SIG-M5 (cell line): Measurements from ENCODE around the gene CDKN2D.
"Not testable (repeated sequence)": the region's sequence is repeated elsewhere in the genome, so short reads cannot be mapped to it uniquely, and the experiment has no call there.

Experiments
- DNase-seq: peaks from one replicate; lab custom pipeline; 2025; lab: John Stamatoyannopoulos, UW

Gene CDKN2D

GRCh38 chr19:10580979-10581631 is 12.3 kb upstream of the CDKN2D start:
- DNase-seq = peak; percentile 44

- DNase-seq = no peak
Observed at GRCh38 chr19:10577951-10578350, 9.2 kb upstream of the CDKN2D start.

- DNase-seq = no peak
Observed at GRCh38 chr19:10575011-10575716, 6.4 kb upstream of the CDKN2D start.

DNA sequence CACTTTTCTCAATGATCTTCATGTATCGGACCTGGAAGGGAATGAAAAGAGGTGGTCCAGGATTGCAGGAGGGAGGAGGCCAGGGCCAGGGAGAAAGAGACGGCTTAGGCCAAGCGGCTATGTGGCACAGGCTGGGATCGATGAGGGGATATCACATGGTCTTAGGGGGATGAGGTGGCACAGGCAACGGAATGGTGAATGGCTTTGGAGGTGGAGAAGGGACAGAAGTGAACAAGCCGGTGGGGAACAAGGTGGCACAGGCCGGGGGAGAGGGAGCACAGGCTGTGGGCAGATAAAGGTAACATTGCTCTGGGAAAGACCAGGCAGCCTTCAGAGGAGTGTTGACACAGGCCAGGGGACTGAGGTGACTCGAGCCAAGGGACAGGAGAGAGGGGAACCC is 5.7 kb upstream of the CDKN2D start:
- no peak for DNase-seq

DNA sequence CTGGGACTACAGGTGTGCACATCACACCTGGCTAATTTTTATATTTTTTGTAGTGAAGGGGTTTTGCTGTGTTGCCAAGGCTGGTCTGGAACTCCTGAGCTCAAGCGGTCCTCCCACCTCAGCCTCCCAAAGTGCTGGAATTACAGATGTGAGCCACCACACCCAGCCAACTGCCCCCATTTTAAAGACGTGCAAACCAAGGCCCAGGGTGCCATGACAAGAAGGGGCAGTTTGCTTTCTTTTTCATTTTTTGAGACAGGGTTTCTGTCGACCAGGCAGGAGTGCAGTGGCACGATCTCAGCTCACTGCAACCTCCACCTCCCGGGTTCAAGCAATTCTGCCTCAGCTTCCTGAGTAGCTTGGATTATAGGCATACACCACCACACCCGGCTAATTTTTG is 5.0 kb upstream of the CDKN2D start:
- not testable (repeated sequence) for DNase-seq

- no peak for DNase-seq
Observed at GRCh38 chr19:10568062-10568825, 535 bp downstream of the CDKN2D start.

DNA sequence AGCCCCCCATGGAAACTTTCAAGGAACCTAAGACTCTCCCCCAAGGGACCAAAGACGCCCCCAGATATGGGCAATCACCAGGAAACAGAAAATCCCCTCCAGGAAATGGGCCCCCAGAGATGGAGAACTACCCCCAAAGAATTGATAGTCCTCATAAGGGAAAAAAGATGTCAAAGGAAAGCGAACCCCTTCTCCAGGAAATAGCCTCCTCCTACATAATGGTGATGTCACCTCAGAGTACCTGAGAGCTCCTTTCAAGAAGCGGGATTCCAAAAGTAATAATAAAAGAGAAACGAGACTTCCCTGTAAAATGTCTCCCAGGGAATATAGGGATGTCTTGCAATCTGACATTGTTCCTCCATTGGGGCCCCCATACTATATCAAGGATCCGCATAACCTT is 1.1 kb downstream of the CDKN2D start:
- DNase-seq = no peak

DNA sequence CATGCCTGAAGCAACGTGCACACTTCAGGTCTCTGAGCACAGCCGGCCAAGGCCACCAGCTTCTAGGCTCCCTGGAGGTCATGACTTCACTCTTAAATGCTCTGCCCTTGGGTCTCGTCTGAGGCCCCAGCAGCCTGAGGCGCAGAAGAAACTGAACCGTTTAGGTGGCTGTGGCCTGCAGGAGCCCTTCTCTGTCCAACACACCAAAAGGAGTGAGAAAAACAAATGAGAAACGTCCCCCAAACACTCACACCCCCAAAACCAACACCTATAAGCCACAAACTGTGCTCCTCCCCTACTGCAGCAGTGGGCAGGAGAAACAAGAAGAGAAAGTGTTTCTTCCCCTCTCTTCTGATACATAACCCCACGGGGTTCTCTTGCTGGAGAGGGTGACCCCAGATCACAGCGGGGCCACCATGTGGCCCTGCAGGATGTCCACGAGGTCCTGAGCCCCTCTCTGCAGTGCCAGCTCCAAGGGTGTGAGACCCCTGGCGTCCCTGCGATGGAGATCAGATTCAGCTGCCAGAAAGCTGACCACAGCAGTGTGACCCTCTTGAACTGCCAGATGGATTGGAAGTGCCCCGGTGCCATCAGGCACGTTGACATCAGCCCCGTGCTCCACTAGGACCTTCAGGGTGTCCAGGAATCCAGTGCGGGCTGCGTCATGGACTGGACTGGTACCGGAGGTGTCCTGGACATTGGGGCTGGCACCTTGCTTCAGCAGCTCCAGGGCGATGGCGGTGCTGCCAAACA is 1.9 kb downstream of the CDKN2D start:
- DNase-seq = no peak

DNA sequence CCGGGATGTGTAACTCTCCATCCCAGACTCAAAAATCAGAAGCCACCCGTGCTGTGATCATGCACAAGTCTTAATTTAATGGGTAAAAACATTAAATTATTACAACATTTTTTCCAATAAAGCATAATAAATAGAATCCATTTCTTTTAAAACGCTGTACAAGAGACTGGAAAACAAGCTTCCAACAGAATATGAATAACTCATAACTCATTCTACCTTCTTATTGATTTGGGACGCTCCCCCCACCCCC is 2.4 kb downstream of the CDKN2D start:
- no peak for DNase-seq

GRCh38 chr19:10565567-10566407 is 3.0 kb downstream of the CDKN2D start, which contains the start of gene KRI1:
TSS of gene KRI1 (minus strand) at chr19:10566010. CDS start at chr19:10565999, 11 bp downstream.
- DNase-seq = peak; percentile 76

DNA sequence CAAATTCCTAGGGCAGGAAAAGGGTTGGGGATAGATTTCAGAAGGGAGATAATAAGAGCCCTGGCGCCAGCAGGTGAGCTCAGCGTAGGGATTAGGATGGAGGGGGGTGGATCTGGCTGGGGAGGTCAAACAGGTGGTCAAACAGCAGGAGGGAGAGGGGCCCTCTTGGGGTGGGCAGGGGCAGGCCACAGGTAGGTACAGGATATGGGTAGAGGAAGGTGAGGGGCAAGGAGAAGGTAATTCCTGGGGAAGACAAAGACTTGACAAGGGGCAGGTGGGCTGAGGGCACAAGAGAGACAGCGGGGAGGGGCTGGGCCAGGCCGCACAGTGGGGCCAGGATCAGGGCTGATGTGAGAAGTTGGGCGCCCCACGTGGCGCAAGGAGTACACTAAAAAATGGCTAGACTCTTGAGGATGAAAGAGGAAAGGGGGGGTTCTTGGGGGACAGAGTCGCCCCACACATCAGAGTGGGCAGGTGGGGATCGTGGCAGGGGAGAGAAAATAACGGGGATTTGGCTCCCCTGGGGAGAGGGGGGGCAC is 3.7 kb downstream of the CDKN2D start:
- DNase-seq = no peak

DNA sequence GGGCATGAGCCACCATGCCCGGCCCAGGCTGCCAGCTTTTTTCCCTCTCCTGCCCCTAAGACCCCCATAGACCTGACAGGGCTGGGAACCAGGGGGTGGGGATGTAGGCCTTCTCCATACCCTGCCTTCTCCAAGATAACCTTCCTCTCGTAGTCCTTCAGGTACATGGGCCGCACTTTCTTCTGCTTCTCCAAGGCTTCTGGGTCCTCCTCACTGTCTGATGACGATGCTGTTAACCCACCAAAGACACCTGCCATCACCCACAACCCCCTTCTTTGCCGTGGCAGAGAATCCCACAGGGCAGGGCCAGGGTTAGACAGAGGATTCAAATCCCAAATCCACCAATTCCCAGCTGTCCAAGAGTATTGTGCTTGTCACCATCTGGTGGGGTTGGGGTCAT is 6.2 kb downstream of the CDKN2D start:
- DNase-seq = no peak

GRCh38 chr19:10560154-10560553 is 8.6 kb downstream of the CDKN2D start:
- DNase-seq = no peak

- no peak for DNase-seq
Observed at GRCh38 chr19:10557603-10558197, 11.1 kb downstream of the CDKN2D start.

DNA sequence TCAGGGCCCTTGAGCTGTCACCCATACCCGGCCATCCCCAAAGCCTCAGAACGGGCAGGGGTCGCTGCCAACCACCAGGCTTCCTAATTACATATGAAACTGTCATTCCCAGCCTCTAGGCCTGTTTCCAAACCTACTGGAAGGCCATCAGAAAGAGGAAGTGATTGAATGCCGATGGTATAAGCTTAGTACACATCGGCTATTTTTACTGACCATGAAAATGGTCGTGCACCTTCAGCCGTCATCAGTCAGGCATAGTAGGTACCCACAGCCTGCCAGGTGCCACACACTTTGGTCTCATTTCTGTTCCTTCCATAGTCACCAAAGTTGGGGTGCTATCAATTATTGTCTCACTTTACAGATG is 13.2 kb downstream of the CDKN2D start:
- no peak for DNase-seq

- DNase-seq = no peak
Observed at GRCh38 chr19:10554760-10555609, 13.8 kb downstream of the CDKN2D start.

- no peak for DNase-seq
Observed at GRCh38 chr19:10553943-10554381, 14.8 kb downstream of the CDKN2D start.

DNA sequence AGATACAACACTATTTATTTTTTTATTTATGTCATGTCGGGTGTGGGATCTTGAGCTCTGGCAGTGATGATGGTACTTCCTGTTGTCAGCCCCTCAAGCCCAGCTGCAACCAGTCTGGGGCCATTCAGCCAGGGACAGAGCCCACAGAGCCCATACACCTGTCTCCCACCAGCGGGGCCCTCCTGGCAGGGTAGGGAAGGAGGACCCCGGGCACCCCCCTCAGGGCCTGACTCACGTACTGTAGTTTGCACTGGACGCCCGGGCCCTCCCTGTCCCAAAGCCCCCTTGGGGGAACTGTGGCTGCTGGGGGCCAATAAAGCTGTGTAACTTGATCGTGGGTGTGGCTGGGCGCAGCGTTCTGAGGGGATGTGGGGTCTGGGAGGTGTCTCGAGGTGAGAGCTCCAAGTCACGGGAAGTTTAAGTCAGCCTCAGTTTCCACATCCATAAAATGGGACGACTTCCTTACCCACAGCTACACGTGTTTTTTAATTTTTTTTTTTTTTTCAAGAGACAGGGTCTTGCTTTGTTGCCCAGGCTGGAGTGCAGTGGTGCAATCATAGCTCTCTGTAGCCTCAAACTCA is 15.6 kb downstream of the CDKN2D start:
- no peak for DNase-seq

- DNase-seq = no peak
Observed at GRCh38 chr19:10552510-10553053, 16.2 kb downstream of the CDKN2D start.
